ENCODE data around the gene SYS1. TPM values are rescaled to one million over a fixed set of nuclear protein-coding genes. Genes with fewer than 3 reads are reported as not detected.
A peak's percentile ranks its signal among the peaks of the same experiment; 100 is the strongest.

SYS1 gene
- total and polyA plus RNA-seq, 2 of the 8 experiments (the other 6 are each of a cell fraction or from before 2014, with no cell fraction given), result 19.6 to 50.8 TPM

GRCh38 chr20:45339799-45340198, 23.2 kb upstream of the SYS1 start:
- FAIRE-seq (no peak), DNase-seq (ENCODE audit: low read depth in 1 of 2, low spot score in 2 of 2) (no peak)
- Histone ChIP-seq H2AK5ac (ENCODE audit: low read depth, low read length) (peak overlapping the region; percentile 49; the same call in 1 of the 2 replicates), H2BK120ac (replicated peaks; ENCODE audit: low read depth, low read length) (no peak overlapping the region), H3K4me3 (ENCODE audit: extremely low read depth in 1 of 4, insufficient read depth in 2 of 4, low read depth in 3 of 4, low read length in 4 of 4) (peak overlapping the region in 1 of 4 experiments; percentile 51; a peak in 1 of 8 replicates), H3K23ac (ENCODE audit: insufficient read length) (no peak overlapping the region), H4K91ac (replicated peaks; ENCODE audit: insufficient read length, low read length) (no peak overlapping the region), H4K5ac (ENCODE audit: insufficient read length, low read depth, low read length) (no peak overlapping the region), H2BK12ac (ENCODE audit: low read depth, low read length) (0 out of 2 replicates have a peak overlapping the region, but pooled peaks have one; percentile 43), H3K79me2 (ENCODE audit: control insufficient read depth in 1 of 2, insufficient read depth in 2 of 2, low read length in 2 of 2) (peaks cover 0 to 86% of the 10 kb centered on the region in 2 experiments; a peak in 3 of 4 replicates), H3K14ac (ENCODE audit: insufficient read length) (no peak overlapping the region), H2BK20ac (ENCODE audit: low read length) (peak overlapping the region; percentile 64; the same call in 1 of the 2 replicates), H2BK15ac (ENCODE audit: low read length) (peak overlapping the region; percentile 63), H2BK5ac (ENCODE audit: low read depth, low read length) (0 out of 2 replicates have a peak overlapping the region, but pooled peaks have one; percentile 30), H3K27ac (ENCODE audit: low read depth, low read length) (no peak overlapping the region), H3K56ac (replicated peaks; ENCODE audit: insufficient read length, low read depth, low read length) (no peak overlapping the region), H3K4me2 (ENCODE audit: insufficient read depth in 1 of 2, low read depth in 2 of 2, low read length in 2 of 2) (peak overlapping the region in 1 of 2 experiments; percentile 84; a peak in 1 of 4 replicates), H3K18ac (ENCODE audit: extremely low read depth, low read length) (peak overlapping the region; percentile 4; the same call in 1 of the 2 replicates), H3K9me3 (ENCODE audit: insufficient read depth in 2 of 2, low read depth in 1 of 2, low read length in 1 of 2) (no peaks in the 10 kb centered on the region), H4K8ac (ENCODE audit: extremely low read depth, insufficient read depth, low read length) (no peak overlapping the region), H3K9ac (replicated peaks in 1 of 4; ENCODE audit: extremely low read depth in 1 of 4, low read depth in 3 of 4, low read length in 3 of 4) (no peak overlapping the region), H3K36me3 (ENCODE audit: control insufficient read depth in 2 of 4, insufficient read depth in 4 of 4, low read length in 3 of 4) (peaks cover 0 to 6% (median 0%) of the 10 kb centered on the region in 4 experiments; a peak in 3 of 8 replicates), H3K4me1 (replicated peaks in 1 of 4; ENCODE audit: control insufficient read depth in 3 of 4, insufficient read depth in 4 of 4, low read length in 3 of 4) (peaks cover 32 to 65% (median 47%) of the 10 kb centered on the region in 4 experiments), H2AFZ (ENCODE audit: low read length) (no peak overlapping the region), H4K20me1 (replicated peaks in 1 of 2; ENCODE audit: control insufficient read depth in 1 of 2, insufficient read depth in 2 of 2, low read length in 2 of 2) (peaks cover 0 to 2% of the 10 kb centered on the region in 2 experiments), H3K4ac (replicated peaks; ENCODE audit: insufficient read length, low read depth, low read length) (no peak overlapping the region), H3K23me2 (ENCODE audit: low read depth, low read length) (no peaks in the 10 kb centered on the region), H3K79me1 (ENCODE audit: low read depth, low read length) (peaks cover 24% of the 10 kb centered on the region), H3K27me3 (replicated peaks in 1 of 4; ENCODE audit: control insufficient read depth in 3 of 4, extremely low read depth in 1 of 4, insufficient read depth in 3 of 4, low read length in 3 of 4) (no peaks in the 10 kb centered on the region)
- 93% methylated on average over 2 of the region's 2 CpGs; no CpG with 5 or more reads in 1 of the 2 experiments for WGBS, 2 experiments (ENCODE audit: extremely low coverage in 1 of 2, insufficient coverage in 1 of 2, insufficient read length in 1 of 2, insufficient replicate concordance in 2 of 2, low coverage in 1 of 2, low lambda C conversion rate in 2 of 2, missing lambda C conversion rate in 1 of 2)
- ChIA-PET CTCF (ENCODE audit: partially characterized antibody) (interaction anchor here (0.8 to 4.6 kb wide), 4 partner anchors 17 to 110 kb away, joined by 3 to 24 read pairs (median 4); partner anchors contain the start of gene SYS1), POLR2A (ENCODE audit: partially characterized antibody) (interaction anchor here (0.5 kb wide), 1 partner anchor 22 kb away, joined by 4 read pairs; no protein-coding TSS in a partner anchor)
- TF ChIP-seq, protein P1, sequence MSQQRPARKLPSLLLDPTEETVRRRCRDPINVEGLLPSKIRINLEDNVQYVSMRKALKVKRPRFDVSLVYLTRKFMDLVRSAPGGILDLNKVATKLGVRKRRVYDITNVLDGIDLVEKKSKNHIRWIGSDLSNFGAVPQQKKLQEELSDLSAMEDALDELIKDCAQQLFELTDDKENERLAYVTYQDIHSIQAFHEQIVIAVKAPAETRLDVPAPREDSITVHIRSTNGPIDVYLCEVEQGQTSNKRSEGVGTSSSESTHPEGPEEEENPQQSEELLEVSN (IDR thresholded peaks at IDR 0.05), result no peak
- TF ChIP-seq CBX5 (IDR thresholded peaks at IDR 0.05; ENCODE audit: low read depth, low read length) (no peak), NANOG (IDR thresholded peaks at IDR 0.05; ENCODE audit: insufficient read depth, low read depth, low read length, poor library complexity, severe bottlenecking) (no peak), RAD21 (IDR thresholded peaks at IDR 0.05 in 1 of 2, conservative IDR thresholded peaks at IDR 0.05 in 1 of 2; ENCODE audit: low read depth in 2 of 2, low read length in 2 of 2) (no peak), BRCA1 (IDR thresholded peaks at IDR 0.05; ENCODE audit: low read depth, low read length) (no peak), TAF1 (IDR thresholded peaks at IDR 0.05; ENCODE audit: low read depth, low read length) (no peak), SUZ12 (IDR thresholded peaks at IDR 0.05; ENCODE audit: low read length) (no peak), SP1 (IDR thresholded peaks at IDR 0.05; ENCODE audit: low read depth, low read length) (no peak), SRF (IDR thresholded peaks at IDR 0.05; ENCODE audit: low read depth, low read length) (no peak), EP300 (IDR thresholded peaks at IDR 0.05; ENCODE audit: borderline replicate concordance in 1 of 2, low read depth in 2 of 2, low read length in 2 of 2) (no peak), TCF12 (IDR thresholded peaks at IDR 0.05; ENCODE audit: low read depth, low read length) (no peak)

Measured in H1 (cell line).